ENCODE measurements around the gene CCDC106.

- TF ChIP-seq CTCF (conservative IDR thresholded peaks at IDR 0.05; ENCODE audit: low read depth, low read length): no peak
- no peak for TF ChIP-seq EZH2 (IDR thresholded peaks at IDR 0.05; ENCODE audit: low read length, unreplicated experiment)
Observed at GRCh38 chr19:55613930-55614710, 33.9 kb upstream of the CCDC106 start.
